ENCODE measurements around the gene TSPAN33.
"Not testable (repeated sequence)": the region's sequence is repeated elsewhere in the genome, so short reads cannot be mapped to it uniquely, and the experiment has no call there.

The TSPAN33 gene

DNA sequence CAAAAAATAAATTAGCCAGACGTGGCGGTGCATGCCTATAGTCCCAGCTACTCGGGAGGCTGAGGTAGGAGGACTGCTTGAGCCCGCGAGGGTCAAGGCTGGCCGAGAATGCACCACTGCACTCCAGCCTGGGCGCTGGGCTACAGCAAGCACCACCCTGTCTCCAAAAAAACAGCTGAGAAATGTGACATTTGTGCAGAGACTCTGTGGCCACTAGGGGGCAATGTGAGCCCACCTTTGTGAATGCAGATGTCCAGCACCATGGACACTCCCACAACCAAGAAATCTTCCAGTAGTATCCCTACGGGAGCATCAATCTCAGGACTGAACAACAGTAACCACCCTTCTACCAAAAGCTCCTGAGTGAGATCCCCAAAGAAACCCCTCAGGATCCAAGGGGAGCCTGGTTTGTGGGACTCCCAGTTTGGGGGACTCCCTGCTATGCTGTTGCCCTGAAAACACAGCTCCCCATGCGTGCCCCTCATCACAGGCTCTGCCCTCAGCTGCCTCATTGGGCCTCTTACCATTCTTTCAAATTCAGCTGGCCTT, 74.1 kb downstream of the TSPAN33 start:
- Histone ChIP-seq H3K4me1 (ENCODE audit: insufficient read depth, low read length, severe bottlenecking) (peaks cover 12% of the 10 kb centered on the region), H3K9me3 (ENCODE audit: low read length) (no peaks in the 10 kb centered on the region), H3K9me2 (ENCODE audit: low read depth, low read length) (no peaks in the 10 kb centered on the region), H3F3A (ENCODE audit: insufficient read depth, low read length) (no peaks in the 10 kb centered on the region), H2AFZ (ENCODE audit: low read length) (no peak overlapping the region), H3K36me3 (ENCODE audit: insufficient read depth, low read length) (no peaks in the 10 kb centered on the region), H3K79me2 (ENCODE audit: insufficient read depth, low read length) (no peaks in the 10 kb centered on the region), H3K27ac (ENCODE audit: low read depth, low read length, poor library complexity, severe bottlenecking) (no peak overlapping the region), H3K27me3 (ENCODE audit: insufficient read depth, low read length) (no peaks in the 10 kb centered on the region), H3K4me3 (ENCODE audit: low read depth, low read length, poor library complexity, severe bottlenecking) (no peak overlapping the region), H4K20me1 (ENCODE audit: insufficient read depth, low read length) (no peaks in the 10 kb centered on the region), H3K9ac (ENCODE audit: low read length) (no peak overlapping the region), H3K4me2 (ENCODE audit: low read length) (no peak overlapping the region)
- TF ChIP-seq EZH2 (IDR thresholded peaks at IDR 0.05; ENCODE audit: borderline replicate concordance, low read length), result no peak
- peak; percentile 100 for TF ChIP-seq CTCF (IDR thresholded peaks at IDR 0.05; ENCODE audit: low read length)

DNA sequence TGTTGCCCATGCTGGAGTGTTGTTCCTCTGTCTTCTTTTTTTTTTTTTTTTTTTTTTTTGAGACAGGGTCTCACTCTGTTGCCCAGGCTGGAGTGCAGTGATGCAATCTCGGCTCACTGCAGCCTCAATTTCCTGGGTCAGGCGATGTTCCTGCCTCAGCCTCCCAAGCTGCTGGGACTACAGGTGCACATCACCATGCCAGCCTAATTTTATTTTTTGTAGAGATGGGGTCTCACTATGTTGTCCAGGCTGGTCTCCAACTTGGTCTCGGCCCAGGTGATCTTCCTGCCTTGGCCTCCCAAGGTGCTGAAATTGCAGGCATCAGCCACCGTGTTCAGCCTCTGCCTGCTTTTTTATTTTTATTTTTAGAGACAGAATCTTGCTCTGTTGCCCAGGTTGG, 74.7 kb downstream of the TSPAN33 start:
- not testable (repeated sequence) for H3F3A ChIP-seq (ENCODE audit: insufficient read depth, low read length); H3K27ac ChIP-seq (ENCODE audit: low read depth, low read length, poor library complexity, severe bottlenecking); H2AFZ ChIP-seq (ENCODE audit: low read length); H4K20me1 ChIP-seq (ENCODE audit: insufficient read depth, low read length); H3K36me3 ChIP-seq (ENCODE audit: insufficient read depth, low read length); H3K9ac ChIP-seq (ENCODE audit: low read length); H3K9me2 ChIP-seq (ENCODE audit: low read depth, low read length); H3K27me3 ChIP-seq (ENCODE audit: insufficient read depth, low read length); H3K9me3 ChIP-seq (ENCODE audit: low read length); H3K79me2 ChIP-seq (ENCODE audit: insufficient read depth, low read length); H3K4me2 ChIP-seq (ENCODE audit: low read length); H3K4me3 ChIP-seq (ENCODE audit: low read depth, low read length, poor library complexity, severe bottlenecking)
- peaks cover 15% of the 10 kb centered on the region for H3K4me1 ChIP-seq (ENCODE audit: insufficient read depth, low read length, severe bottlenecking)
